Measurements from ENCODE around the gene SLC6A12.
"Not testable (repeated sequence)": the region's sequence is repeated elsewhere in the genome, so short reads cannot be mapped to it uniquely, and the experiment has no call there.

Gene SLC6A12

DNA sequence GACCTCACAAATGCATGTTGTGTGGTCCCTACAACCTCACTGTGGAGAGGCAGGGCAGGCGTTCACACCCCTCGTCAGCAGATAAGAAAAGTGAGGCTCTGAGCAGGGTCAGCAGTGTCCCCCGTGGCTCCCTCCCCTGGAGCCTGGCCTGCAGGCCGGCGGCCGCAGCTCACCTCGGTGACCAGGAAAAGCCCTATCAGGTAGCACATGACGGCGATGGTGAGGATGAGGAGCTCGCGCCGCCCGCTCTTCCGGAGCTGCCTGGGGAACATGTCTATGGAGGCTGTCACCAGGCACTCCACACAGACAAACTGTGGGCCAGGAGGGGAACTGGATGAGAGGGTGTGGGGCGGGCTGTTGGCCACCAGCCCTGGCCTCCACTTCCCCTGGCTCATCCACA, 18.0 kb downstream of the SLC6A12 start:
- no peak for ATAC-seq

DNA sequence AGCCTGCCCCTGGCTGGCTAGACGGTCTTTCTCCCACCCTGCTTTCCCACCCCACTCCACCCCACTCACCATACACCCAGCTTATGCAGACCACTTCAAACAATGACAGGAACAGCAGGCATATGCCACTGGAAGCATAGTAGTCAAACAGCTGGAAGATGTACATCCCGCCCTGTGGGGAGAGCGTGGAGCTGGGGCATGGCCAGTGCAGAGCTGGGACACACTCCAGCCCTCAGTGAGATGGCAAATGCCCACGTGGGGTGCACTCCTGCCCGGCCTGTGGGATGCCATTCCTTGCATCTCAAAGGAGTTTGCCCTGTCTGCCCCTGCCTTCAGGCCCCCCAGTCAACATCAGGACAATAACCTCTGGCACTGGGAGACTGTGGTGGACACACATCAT, 18.8 kb downstream of the SLC6A12 start:
- ATAC-seq: no peak

DNA sequence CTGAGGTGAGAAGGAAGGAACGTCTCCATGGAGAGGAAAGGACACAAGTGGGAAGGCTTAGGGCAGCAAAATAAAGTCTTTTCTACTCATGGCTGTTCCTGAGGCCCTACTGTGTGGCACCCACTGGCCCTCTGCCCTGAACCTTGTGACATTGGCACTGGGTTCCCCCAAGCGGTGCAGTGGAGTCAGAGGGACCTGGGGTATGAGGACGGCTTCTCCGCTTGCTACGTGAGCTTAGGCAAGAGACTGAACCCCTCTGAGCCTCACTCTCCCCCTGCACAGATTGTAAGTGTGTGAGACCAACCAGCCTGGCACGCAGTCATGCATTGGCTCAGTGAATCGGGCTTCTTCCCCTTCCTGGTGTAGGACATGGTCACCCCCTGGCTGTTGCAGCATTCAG, 19.7 kb downstream of the SLC6A12 start:
- no peak for ATAC-seq

GRCh38 chr12:193261-193660, 20.7 kb downstream of the SLC6A12 start:
- no peak for ATAC-seq

DNA sequence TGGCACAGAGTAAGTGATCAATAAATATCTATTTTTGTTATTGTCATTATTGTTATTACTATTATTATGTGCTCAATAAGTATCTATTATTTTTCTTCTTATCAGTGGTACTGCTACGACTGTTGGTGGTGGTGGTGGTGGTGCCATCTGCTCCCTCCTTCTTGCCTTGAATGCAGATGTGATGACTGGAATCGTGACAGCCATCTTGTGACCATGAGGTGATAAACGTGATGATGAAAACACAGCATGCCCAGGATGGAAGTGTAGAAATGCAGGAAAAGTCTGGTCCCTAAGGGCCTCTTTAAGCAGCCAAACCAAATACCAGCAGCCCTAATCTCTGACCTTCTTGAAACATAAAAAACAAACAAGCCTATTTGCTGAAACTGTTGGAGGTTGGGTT, 22.4 kb downstream of the SLC6A12 start:
- no peak for ATAC-seq

- ATAC-seq: no peak
Measured at GRCh38 chr12:190881-191280, 23.1 kb downstream of the SLC6A12 start.

GRCh38 chr12:189622-189962, 24.4 kb downstream of the SLC6A12 start:
- ATAC-seq: no peak

- peak; percentile 55 to 59 for ATAC-seq
Measured at GRCh38 chr12:188910-189621, 24.9 kb downstream of the SLC6A12 start.

GRCh38 chr12:187986-188909, 25.7 kb downstream of the SLC6A12 start:
- not testable (repeated sequence) for ATAC-seq

DNA sequence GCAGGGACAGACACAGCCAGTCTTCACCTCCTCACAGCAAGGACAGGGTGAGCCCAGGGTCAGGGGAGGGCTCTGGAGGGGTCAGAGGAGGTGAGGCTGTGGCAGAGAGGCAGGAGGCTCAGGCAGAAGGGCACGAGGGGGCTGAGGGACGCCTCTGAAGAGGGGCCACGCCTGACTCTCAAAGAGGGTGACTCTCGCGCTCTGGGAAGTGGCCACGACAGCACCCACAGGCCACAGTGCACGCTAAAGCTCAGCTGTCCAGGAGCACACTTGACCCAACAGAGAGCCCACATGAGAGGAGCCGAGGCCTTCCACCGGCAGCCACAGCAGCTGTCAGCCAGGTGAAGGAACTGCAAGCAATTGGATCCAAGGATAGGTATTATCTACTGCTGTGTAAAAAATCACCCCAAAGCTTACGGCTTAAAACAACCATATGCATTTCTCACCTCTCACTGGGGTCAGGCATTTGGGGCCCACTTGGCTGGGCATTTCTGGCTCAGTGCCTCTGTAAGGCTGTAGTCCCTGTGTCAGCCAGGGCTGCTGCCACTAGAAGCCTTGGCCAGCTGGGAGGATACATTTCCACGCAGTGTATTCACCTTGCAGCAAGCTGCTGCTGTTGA, 27.8 kb downstream of the SLC6A12 start:
- ATAC-seq: no peak

GRCh38 chr12:185576-185955, 28.4 kb downstream of the SLC6A12 start:
- no peak for ATAC-seq

DNA sequence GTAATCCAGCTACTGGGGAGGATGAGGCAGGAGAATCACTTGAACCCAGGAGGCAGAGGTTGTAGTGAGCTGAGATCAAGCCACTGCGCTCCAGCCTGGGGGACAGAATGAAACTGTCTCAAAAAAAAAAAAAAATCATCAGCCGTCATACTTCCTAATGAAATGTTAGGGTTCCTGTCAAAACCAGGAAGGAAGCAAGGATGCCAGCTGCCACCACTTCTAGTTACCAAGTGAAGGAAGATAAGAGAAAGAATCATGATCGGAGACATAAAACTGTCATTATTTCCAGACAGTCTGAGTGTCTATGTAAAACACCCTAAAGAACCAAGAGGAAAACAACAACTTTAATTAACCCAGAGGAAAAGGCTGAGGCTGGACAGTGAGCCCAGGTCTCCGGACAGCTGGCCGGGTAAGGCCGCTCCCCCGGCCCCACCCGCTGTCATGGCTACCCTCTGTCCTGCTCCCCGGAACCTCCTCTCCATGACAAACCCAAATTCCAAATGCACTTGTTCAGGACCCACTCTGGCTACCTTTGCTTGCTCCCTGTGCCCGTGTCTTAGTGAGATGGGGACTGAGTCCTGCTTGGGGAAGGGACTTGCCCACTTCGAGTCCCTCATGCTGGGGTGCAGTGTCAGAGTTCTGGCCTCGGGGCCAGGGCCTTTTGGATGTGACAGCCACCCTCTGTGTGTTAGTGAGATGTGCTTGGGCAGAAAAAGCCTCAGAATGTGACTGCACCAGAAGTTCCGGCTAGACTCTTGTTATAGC, 29.0 kb downstream of the SLC6A12 start:
- no peak for ATAC-seq

- no peak for ATAC-seq
Measured at GRCh38 chr12:182381-182892, 31.5 kb downstream of the SLC6A12 start.

DNA sequence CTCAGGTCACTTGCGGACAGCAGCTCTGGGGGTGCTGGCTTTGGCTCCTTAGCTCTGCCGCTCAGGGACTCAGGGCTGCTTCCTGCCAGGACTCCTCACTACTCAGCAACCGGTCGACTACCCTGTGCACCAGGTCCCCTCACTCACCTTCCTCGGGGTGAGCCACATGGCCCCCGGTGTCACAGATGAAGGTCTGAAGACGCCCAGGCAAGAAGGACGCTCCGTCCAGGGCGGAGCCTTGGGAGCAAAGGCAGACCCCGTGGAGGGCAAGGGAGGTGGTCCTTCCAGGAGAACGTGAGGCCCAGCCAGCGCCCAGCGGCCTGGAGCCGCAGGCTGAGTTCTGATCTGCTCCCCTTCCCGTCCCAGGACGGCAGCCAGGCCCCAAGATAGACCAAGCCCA, 32.0 kb downstream of the SLC6A12 start:
- ATAC-seq: no peak

- no peak for ATAC-seq
Measured at GRCh38 chr12:180445-180844, 33.5 kb downstream of the SLC6A12 start.

GRCh38 chr12:179885-180284, 34.1 kb downstream of the SLC6A12 start:
- ATAC-seq: no peak

DNA sequence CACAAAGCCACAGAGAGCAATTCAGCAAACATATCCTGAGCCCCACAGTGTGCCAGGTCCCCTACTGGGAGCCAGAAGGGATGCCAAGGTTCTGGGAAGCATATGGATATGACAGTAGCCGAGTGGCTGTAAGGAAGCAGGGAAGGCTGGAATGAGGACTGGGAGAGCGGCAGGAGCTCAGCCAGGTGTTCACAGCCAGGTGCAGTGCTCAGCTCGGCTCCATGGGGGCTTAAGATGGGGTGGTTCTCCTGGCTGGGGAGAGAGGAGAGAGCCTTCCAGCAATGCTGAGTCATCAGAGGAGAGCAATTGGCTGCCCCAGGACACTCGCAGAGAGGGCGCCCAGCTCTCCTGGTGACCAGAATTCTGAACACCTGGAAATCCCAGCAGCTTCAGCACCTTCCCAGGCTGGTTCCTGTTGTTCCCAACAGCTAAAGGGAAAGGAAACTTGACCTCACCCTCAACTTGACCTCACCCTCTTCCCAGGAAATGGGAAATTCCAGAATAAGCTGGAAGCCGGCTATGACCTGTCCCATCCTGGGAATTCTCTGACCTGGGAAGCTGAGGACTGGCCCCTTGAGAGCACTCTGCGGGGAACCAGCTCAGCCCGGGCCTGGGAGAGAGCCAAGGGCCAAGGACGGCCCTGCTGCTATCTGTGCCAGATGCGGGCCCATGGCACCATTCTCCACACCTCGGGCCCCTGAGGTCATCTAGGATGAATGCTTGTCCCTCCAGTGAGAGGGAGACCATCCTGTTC, 34.6 kb downstream of the SLC6A12 start:
- no peak for ATAC-seq

DNA sequence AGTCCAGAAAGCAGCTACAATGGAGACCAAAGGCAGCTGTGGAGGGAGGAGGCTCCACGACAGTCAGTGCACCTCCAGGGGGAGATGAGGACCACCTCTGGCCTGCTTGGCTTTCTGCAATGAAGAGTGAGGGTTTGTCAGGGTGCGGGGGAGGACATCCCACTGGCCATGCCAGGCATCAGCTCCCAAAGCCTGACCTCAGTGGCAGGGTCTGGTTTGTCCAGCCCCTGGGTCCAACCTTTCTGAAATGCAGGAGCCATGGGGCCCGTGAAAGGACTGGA, 35.2 kb downstream of the SLC6A12 start:
- ATAC-seq: no peak

GRCh38 chr12:177980-178828, 35.8 kb downstream of the SLC6A12 start:
- ATAC-seq: no peak

GRCh38 chr12:177336-177979, 36.5 kb downstream of the SLC6A12 start:
- ATAC-seq: no peak

All from activated CD4-positive, CD25-positive, alpha-beta regulatory T cell treated with anti-CD3 and anti-CD28 coated beads, Interleukin-2, amount 50 U/mL, for 24 hours (primary cell).